ENCODE results near the gene UBXN11.
A peak's percentile ranks its signal among the peaks of the same experiment; 100 is the strongest.

UBXN11 gene, protein sequence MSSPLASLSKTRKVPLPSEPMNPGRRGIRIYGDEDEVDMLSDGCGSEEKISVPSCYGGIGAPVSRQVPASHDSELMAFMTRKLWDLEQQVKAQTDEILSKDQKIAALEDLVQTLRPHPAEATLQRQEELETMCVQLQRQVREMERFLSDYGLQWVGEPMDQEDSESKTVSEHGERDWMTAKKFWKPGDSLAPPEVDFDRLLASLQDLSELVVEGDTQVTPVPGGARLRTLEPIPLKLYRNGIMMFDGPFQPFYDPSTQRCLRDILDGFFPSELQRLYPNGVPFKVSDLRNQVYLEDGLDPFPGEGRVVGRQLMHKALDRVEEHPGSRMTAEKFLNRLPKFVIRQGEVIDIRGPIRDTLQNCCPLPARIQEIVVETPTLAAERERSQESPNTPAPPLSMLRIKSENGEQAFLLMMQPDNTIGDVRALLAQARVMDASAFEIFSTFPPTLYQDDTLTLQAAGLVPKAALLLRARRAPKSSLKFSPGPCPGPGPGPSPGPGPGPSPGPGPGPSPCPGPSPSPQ

DNA sequence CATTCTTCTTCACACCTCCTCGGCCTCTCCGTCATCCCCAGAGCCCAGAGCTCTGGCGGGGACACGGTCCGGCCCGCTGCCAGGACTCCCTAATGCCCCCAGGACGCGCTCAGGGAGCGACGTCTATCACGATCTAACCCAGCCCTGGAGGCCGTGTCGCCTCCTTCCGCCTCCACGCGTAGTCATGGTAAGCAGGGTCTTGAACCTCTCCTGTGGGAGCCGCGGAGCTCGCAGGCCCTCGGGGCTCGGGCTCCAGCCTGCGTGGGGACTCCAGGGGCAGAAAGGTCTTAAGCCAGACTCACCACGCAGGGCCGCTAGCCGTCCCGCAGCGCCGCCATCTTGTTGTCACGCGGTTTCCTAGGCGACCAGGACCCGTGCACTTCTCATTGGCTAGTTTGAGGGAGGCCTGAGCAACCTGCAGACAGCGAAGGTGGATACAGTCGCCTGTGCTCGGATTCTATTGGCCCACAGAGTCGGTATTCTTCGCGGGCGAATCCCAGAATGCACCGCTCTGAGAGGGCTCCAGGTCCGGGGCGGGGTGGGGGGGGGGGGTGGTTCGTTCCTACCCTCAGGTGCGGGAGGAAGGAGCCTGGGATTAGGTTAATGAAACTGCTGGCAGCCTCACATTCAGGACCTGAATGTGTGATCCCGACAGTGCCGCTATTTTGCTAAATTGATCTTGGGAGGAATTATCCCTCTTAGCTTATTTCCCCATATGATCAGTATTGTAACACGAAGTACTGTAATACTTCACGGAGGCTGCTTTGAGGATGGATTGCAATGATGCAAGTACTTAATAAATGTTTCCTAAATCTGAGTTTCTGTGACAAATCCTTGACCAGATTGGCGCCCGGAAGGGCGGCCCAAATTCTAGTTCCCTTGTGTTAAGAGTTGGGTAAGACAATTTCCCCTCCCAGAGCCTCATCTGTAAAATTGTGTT is at the start of gene UBXN11:
TSS of gene UBXN11 (minus strand) at position 347 of the 940 bp plus-strand sequence. CDS start 3,753 bp downstream, outside the sequence.
- DNase-seq (ENCODE audit: insufficient read length, low spot score) (peak; percentile 99), FAIRE-seq (peak; percentile 31)

DNA sequence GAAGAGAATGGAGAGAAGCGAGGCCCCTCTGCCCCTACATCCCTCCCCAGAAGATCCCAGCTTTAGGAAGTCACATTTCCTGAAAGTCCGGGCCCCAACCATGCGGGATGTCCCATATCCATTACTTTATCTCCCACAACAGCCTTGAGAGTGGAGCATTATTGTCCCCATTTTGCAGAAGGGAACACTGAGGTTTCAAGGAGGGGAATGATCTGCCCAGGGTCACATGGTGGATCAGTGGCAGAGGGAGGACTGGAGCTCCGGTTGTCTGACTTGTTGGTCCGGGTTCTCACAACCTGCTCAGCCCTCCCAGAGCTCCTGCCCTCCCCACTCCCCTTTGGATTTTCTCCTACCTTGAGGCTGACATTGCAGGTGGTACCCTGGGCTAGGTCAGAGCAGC is 49.7 kb upstream of the UBXN11 start:
- no peak for FAIRE-seq
- DNase-seq (ENCODE audit: insufficient read length, low spot score), result no peak

DNA sequence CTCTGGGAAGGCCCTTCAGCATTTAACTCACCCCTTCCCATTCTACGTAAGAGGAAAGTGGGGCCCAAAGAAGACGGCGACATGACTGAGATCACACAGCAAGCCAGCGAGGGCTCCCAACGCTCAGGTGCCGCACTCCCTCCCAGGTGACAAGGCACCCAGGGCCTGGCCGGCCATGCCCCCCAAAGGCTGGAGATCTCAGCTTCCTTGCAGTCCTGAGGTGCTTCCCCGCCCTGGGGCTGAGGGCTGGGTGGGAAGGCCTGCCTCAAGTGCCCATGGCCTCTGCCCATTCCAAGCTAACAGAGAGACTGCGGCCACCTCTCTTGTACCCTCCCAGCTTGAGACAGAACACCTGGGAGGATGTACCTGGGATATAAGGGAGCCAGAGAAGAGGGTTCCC is 48.5 kb upstream of the UBXN11 start:
- DNase-seq (ENCODE audit: insufficient read length, low spot score) (no peak), FAIRE-seq (no peak)

DNA sequence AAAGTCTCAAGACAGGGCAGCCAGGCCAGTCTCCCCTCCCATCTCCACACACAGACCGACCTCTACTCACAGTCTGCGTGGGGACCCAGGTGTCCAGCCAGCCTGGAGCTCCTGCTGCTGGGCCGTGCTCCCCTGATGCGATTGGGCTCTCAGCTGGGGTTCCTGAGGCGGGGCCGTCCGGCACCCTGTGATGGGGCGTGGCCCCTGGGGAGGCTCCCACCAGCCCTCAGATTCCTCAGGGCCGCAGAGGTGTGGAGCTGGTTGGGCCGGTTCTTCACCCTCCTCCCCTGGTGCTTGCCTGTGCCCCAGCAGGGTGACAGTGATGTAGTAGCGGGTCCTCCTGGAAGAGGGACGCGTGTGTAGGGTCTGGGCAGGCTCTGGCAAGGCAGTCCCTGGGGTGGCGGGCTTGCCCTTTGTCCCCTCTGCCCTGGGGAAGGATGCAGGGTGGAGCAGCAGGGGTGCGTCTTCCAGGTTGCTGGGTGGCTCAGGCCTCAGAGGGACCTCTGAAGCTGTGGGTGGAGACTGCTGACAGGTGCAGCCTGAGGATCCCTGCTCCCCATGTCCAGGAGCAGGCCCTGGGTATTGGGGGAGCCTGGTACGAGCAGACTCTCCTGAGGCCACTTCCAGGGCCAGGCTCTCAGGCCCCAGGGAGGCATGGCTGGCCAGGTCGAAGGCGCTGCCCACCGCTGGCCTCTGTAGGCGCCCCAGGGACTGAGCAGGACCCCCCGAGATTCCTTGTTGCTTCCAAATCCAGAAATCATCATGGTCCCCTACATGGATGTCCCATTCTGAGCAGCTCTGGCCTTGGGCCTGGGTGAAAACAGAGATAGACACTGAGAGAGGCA is 47.8 kb upstream of the UBXN11 start, which contains the start of gene CRYBG2:
TSS of gene CRYBG2 (minus strand) at position 155 of the 845 bp plus-strand sequence. CDS start 7,473 bp downstream, outside the sequence.
- DNase-seq (ENCODE audit: insufficient read length, low spot score) (no peak), FAIRE-seq (no peak)

DNA sequence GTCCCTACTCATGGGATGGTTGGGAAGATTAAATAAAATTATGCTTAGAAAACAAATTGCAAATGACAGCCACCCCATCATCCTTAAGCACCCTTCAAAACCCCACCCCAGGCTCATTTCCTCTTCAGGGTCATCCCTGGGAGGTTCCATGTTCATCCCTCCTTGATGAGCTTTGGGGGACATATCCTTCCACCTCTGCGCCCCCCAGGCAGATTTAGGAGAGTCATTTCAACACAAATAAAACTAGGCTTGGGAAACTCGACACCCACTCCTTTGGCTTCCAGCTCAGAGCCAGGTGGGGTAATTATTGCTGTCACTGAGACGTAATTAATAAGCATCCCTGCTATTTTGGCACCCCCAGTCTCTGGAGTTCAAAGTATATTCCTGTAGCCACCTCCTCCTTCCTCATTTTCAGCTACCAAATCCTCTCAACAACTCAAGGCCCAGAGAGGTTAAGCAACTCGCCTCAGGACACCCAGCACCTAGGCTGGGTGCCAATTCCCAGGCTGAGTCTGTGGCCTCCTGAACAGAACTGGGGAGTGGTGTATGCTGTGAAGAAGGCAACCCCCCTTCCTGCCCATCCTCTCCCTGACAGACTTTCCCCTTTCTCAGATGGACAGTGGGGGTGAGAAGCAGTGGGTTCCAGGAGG is 46.9 kb upstream of the UBXN11 start:
- DNase-seq (ENCODE audit: insufficient read length, low spot score) (no peak), FAIRE-seq (no peak)

DNA sequence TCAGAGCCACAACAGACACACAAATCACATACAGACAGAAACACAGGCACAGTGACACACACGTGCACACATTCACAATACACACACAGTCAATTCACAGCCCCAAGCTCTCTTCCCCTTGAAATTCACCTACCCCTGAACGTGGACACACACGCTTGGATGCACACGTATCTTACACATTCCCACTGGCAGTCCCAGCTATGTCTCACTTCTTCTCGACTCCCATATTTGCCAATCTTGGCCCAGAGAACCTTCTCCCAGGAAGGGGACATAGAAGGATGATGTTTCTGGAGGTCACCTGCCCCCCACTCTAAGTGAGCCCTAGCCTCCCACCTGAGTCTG is 45.9 kb upstream of the UBXN11 start:
- no peak for FAIRE-seq
- no peak for DNase-seq (ENCODE audit: insufficient read length, low spot score)

DNA sequence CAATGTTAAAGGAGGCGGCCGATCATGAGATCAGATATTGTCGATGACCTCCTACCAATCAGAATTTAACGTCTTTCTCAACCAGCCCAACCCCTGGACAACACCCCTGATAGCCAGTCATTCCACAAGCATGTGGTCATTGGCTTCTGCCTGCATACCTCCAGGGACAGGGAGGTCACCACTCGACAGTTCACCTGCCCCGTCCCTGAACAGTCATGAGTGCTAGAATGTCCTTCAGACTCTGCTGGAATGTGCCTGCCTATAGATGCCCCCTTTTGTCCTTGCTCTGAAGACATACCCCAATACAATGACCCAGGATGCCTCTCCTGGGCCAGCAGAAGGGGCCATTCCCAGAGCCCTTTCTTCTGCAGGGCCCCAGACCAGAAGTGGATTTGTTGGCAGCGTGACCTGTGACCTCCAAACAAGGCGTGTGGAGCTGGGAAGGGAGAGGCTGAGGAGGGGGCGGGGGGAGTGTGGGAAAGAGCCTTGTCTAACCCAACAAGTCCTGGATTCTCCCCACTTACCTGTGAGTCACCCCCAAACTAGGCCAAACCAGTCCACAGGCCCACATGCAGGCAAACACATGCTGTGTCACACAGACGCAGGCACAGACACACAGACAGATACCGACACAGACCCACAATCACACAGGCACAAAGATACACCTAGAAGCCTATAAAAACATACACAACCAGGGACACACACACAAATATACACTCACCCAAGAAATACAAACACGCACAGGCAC is 45.3 kb upstream of the UBXN11 start:
- FAIRE-seq, result no peak
- no peak for DNase-seq (ENCODE audit: insufficient read length, low spot score)

DNA sequence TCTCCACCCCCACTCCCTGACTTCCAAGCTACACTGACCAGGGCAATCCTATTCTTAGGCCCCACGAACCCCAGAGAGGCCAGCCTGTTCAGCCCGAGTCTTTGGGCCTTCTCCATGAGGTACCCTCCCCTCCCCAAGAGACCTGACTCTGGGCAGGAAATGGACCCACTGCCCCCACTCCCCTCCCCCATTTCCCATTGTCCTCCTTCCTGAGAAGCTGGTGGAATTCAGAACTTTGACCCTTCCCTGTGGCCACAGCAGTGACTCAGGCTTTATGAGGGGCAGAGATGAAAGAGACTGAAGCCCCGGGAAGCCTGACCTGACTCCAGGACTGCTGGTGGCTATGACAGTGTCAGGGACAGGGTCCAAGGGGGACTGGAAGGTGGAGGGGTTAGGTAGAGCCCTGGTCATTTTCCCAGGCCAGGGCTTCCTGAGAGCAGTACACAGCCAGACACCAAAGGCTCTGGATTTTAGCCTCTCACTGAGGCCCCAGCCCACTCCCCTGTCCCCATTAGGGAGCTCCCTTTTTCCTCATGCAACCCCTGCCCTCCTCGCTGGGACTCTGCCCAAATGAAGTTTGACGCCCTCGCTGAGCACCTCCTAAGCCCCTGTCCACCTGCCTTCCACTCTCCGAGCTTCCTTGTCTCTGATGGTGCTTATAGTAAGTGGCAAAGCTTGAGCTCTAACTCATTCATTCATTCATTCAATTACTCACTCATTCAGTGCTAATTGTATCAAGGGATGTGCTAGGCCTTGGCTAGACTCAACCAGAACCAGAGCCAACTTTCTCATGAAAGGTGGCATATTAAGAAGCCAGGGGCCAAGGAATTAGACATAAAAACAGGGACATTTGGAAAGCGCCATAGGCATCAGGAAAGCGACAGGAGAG is 44.5 kb upstream of the UBXN11 start:
- FAIRE-seq (no peak), DNase-seq (ENCODE audit: insufficient read length, low spot score) (peak; percentile 22)

DNA sequence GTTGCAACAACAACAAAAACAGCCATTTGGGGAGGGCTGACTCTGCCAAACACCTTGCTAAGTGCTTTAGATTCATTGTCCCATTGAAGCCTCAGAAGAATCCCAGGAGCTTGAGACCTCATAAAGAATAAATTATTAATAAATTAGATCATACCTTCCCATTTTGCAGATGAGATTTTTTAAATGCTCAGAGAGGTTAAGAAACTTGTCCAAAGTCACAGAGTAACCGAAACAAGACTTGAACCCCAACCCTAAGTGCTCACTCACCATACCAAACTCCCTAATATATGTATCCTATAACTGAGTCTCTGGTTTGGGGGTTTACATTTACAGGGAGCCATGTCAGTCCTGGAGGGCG is 43.9 kb upstream of the UBXN11 start:
- no peak for DNase-seq (ENCODE audit: insufficient read length, low spot score)
- no peak for FAIRE-seq

DNA sequence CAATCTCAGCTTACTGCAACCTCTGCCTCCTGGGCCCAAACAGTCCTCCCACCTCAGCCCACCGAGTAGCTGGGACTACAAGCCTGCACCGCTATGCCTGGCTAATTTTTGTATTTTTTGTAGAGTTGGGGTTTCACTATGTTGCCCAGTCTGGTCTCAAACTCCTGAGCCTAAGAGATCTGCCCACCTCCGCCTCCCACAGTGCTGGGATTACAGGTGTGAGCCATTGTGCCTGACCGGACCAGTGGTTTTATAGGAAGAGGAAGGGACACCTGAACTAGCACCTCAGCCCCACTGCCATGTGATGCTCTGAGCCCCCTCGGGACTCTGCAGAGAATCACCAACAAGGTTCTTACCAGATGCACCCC is 43.4 kb upstream of the UBXN11 start:
- FAIRE-seq, result no peak
- no peak for DNase-seq (ENCODE audit: insufficient read length, low spot score)

DNA sequence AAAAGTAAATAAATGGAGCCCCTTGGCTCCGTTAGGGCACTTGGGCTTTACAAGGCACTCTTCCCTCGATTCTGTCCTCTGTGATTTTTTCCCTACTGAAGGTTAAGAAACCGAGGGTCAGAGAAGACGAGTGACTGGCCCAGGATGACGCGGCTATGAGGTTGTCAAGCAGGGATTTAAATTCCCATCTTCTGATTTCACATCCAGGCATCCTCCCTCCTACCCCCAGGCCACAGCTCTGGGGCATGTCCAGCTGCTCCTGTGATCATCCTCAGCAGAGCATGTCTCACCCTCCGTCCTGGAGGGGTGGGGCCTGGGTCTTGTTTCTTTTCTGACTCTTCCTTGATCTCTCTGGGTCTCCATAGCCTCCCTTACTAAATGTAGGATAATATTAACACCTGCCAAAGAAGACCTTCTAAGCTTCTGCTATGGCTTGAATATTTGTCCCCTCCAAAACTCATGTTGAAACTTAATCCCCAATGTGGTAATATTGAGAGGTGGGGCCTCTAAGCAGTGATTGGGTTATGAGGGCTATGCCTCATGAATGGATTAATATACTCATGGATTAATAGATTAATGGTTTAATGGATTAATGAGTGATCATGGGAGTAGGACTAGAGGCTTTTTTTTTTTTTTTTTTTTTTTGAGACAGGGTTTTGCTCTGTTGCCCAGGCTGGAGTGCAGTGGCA is 42.9 kb upstream of the UBXN11 start:
- peak; percentile 52 for DNase-seq (ENCODE audit: insufficient read length, low spot score)
- peak; percentile 86 for FAIRE-seq

DNA sequence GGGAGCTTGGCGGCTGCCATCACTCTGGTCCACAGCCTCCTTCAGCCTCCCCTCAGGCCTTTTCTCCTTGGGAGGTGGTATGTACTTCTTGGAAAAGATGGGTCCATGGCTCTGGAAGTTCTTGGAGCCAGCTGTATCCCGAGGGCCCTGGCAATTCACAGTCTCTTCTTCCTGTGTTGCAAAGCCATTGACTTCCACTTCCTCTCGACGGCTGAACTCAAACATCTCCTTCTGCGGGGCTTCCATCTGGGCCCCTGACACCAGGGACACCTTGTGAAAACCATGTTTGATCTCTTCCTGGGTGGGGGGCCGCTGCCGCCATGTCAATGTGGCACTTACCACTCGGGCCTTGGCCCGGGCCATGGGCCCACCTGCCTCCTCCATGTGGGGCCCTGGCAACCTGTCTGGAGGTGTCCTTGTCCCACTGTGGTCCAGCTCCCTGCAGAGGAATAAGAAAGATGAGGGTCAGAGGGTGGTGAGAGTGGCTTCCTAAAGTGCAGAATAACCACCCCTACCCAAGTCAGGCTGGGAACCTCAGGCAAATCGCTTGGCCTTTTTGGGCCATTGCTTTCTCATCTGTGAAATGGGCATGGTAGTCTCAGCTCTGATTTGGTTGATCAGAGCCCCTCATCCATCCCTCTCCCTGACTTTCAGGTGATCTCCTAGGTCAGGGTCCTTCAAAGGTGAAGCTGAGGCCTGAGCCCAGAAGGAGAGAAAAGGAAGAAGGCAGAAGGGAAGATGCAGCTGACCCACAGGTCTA is 40.0 kb upstream of the UBXN11 start:
- DNase-seq (ENCODE audit: insufficient read length, low spot score), result no peak
- FAIRE-seq, result no peak

DNA sequence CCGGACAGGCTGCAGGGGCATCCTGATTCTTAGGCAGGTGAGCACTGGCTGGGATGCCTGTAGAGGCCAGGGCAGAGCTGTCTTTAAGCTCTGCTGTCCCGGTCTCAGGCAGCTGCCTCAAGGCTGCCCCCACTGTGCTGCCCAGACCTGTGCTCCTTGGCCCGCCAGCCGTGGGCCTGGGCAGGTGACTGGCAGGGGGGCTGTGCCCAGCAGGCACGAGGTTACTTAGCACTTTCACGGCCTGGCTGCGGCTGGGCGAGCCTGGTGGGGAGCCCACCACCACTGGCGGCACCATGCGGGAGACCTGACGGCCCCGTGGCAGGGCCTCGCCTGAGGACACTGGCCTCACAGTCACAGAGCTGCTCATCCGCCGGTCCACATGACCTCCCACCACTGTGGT is 39.3 kb upstream of the UBXN11 start:
- no peak for DNase-seq (ENCODE audit: insufficient read length, low spot score)
- peak; percentile 33 for FAIRE-seq

DNA sequence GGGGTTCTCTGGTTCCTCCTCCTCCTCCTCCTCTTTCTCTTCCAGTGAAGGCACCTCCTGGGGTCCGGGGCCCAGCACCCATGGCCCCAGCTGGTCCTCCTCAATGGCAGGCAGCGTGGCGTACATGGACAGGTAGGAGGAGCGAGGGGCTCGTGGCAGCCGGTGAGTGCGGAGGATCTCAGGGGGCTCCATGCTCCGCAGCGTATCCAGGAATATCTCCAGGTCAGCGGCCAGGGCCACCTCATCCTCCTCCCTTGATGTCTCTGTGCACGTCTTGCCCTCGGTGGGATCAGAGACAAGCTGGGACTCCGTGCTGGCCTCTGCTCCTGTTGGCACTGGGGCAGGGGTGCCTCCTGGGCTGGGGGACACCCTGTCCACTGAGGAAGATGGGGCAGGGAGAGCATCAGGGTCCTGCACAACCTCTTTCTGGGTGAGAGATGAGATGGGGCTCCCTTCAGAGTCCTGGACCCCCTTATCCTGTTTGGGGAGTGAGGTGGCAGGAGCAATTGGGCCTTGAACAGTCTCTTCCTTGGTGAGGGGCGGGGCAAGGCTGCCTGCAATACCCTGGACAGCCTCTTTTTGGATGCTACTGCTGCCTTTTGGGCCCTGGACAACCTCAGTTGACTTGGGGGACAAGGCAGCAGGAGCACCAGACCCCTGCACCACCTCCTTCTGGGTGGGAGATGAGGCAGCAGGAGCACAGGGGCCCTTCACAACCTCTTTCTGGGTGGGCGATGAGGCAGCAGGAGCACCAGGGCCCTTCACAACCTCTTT is 37.9 kb upstream of the UBXN11 start:
- DNase-seq (ENCODE audit: insufficient read length, low spot score) (no peak), FAIRE-seq (no peak)

DNA sequence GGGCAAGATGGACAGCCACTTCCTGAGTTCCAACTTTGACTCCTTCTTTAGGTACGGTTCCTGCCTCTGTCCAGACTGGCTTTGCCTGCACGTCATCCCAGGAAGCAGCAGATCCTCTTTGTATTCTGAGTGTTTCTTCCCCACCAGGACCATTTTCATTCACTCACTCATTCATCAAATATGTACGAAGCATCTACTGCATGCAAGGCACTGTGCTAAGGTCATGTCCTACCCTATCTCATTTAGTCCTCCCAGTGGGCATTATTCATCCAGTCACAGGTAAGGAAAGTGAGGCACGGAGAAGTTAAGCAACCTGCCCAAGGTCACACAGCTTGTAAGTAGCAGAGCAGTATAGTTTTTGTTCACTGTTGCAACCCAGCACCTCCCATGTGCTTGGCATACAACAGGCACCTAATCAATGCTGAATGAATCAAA is 33.6 kb upstream of the UBXN11 start:
- no peak for DNase-seq (ENCODE audit: insufficient read length, low spot score)
- no peak for FAIRE-seq

DNA sequence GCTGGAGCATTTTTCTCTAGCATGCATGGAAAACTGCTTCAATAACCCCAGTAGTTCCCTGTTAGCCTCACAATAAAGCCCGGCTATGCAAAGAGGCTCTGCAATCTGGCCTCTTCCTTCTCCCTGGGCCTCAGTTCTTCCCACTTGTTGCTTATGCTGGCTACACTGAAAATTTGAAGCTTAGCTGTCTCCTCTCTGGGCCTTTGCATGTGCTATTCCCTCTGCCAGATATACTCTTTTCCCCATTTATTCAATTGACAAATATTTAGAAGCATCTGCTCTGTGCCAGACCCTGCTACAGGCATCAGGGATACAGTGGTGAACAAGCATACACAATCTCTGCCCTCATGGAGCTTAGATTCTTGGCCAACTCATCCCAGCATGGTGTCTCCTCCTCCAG is 32.2 kb upstream of the UBXN11 start:
- DNase-seq (ENCODE audit: insufficient read length, low spot score) (no peak), FAIRE-seq (no peak)

Measured in HTR-8/SVneo (cell line).